Esophagus squamous epithelium (tissue), 4 donors: ENCODE results near the gene RGS6.

ENCODE experiments used
- CTCF ChIP-seq, 6 experiments: fragments of 450-650 bp in 4 of 6; fragments of 200-600 bp in 2 of 6; sonication (generic) in 2 of 6; IDR thresholded peaks; one replicate each; pipeline ENCODE4 v1.5.1; 2016 to 2019; ENCODE audit warnings: antibody characterized with exemption in 6 of 6, mild to moderate bottlenecking in 4 of 6, moderate library complexity in 4 of 6
- POLR2A ChIP-seq, 4 donors: fragments of 450-650 bp; IDR thresholded peaks; one replicate each; pipeline ENCODE4 v1.6.1; 2017; ENCODE audit warnings: antibody characterized with exemption in 4 of 4, mild to moderate bottlenecking in 4 of 4, moderate library complexity in 3 of 4

- TF ChIP-seq CTCF (IDR thresholded peaks at IDR 0.05) (no peak), POLR2A (IDR thresholded peaks at IDR 0.05) (no peak)
Measured at GRCh38 chr14:72514660-72515025, 582.4 kb downstream of the RGS6 start.
